CD14-positive monocyte (primary cell): ENCODE results near the gene ADAMTSL1. TPM values are rescaled to one million over a fixed set of nuclear protein-coding genes. Genes with fewer than 3 reads are reported as not detected.

Source experiments
- DNase-seq, 3 donors: peaks; one replicate each; pipeline ENCODE4 v3.0.0-alpha.2; 2011 to 2022
- H2AFZ ChIP-seq: 2 replicates; pipeline ENCODE4 v1.6.0; 2012; ENCODE audit warnings: mild to moderate bottlenecking, low read depth, low read length, inconsistent platforms; ENCODE audit not compliant: insufficient read depth, poor library complexity, severe bottlenecking
- H3K27ac ChIP-seq, 2 donors: 1 replicate in 1 of 2; 2 replicates in 1 of 2; pipeline ENCODE4 v1.5.1; 2012 to 2013; ENCODE audit warnings: low read length in 2 of 2, control low read depth in 1 of 2, inconsistent platforms in 1 of 2, low read depth in 1 of 2, mild to moderate bottlenecking in 1 of 2
- H3K27me3 ChIP-seq, 2 donors: one replicate each; pipeline versions ENCODE4 v1.6.0 to v1.6.1; 2011 to 2013; ENCODE audit warnings: low read length in 2 of 2; ENCODE audit not compliant: control insufficient read depth in 2 of 2, insufficient read depth in 2 of 2
- H3K36me3 ChIP-seq, 2 donors: replicated peaks in 1 of 2; 1 replicate in 1 of 2; 2 replicates in 1 of 2; pipeline versions ENCODE4 v1.5.1 to v1.6.1; 2012 to 2013; ENCODE audit warnings: low read length in 2 of 2, control low read depth in 1 of 2, inconsistent platforms in 1 of 2, mild to moderate bottlenecking in 1 of 2; ENCODE audit not compliant: insufficient read depth in 2 of 2, control insufficient read depth in 1 of 2
- H3K4me1 ChIP-seq, 2 donors: 1 replicate in 1 of 2; 2 replicates in 1 of 2; pipeline versions ENCODE4 v1.5.1 to v1.6.1; 2012 to 2013; ENCODE audit warnings: low read length in 2 of 2, control low read depth in 1 of 2, inconsistent platforms in 1 of 2, mild to moderate bottlenecking in 1 of 2, moderate library complexity in 1 of 2; ENCODE audit not compliant: insufficient read depth in 2 of 2, control insufficient read depth in 1 of 2
- H3K4me2 ChIP-seq: replicated peaks from 2 replicates; pipeline ENCODE3; 2012; ENCODE audit warnings: low read length, moderate library complexity, mild to moderate bottlenecking; ENCODE audit not compliant: poor library complexity, severe bottlenecking; ENCODE audit errors: extremely low read depth
- H3K4me3 ChIP-seq, 3 experiments: fragments of 200-600 bp in 1 of 3; sonication (generic) in 1 of 3; replicated peaks in 1 of 3; 1 replicate in 2 of 3; 2 replicates in 1 of 3; pipeline ENCODE4 v1.5.1; 2011 to 2013; ENCODE audit warnings: low read length in 3 of 3, mild to moderate bottlenecking in 3 of 3, control low read depth in 2 of 3, low read depth in 2 of 3, inconsistent platforms in 1 of 3, moderate library complexity in 1 of 3
- H3K79me2 ChIP-seq: 2 replicates; pipeline ENCODE4 v1.6.0; 2012; ENCODE audit warnings: mild to moderate bottlenecking, control low read depth, inconsistent platforms, low read length, moderate library complexity; ENCODE audit not compliant: insufficient read depth
- H3K9ac ChIP-seq: 2 replicates; pipeline ENCODE4 v1.6.0; 2017; ENCODE audit warnings: low read length, mild to moderate bottlenecking; ENCODE audit not compliant: insufficient read depth, poor library complexity, severe bottlenecking
- H3K9me3 ChIP-seq, 2 donors: replicated peaks in 1 of 2; 1 replicate in 1 of 2; 2 replicates in 1 of 2; pipeline versions ENCODE4 v1.5.1 to v1.6.1; 2012 to 2013; ENCODE audit warnings: low read length in 2 of 2, control low read depth in 1 of 2; ENCODE audit not compliant: control insufficient read depth in 1 of 2, insufficient read depth in 1 of 2
- H4K20me1 ChIP-seq: 2 replicates; pipeline ENCODE4 v1.6.0; 2012; ENCODE audit warnings: mild to moderate bottlenecking, low read length, control low read depth, moderate library complexity; ENCODE audit not compliant: insufficient read depth
- H3K27ac Mint-ChIP-seq, 7 donors: one replicate each; pipeline ENCODE4 v1.8.0; 2020; ENCODE audit warnings: mild to moderate bottlenecking in 7 of 7, mixed read lengths in 7 of 7, moderate library complexity in 6 of 7, inconsistent platforms in 2 of 7
- H3K27me3 Mint-ChIP-seq, 3 donors: one replicate each; pipeline ENCODE4 v1.8.0; 2021 to 2022; ENCODE audit warnings: low read depth in 3 of 3, mild to moderate bottlenecking in 3 of 3, mixed read lengths in 3 of 3, moderate library complexity in 3 of 3, inconsistent platforms in 1 of 3
- H3K36me3 Mint-ChIP-seq, 2 donors: one replicate each; pipeline ENCODE4 v1.8.0; 2020; ENCODE audit warnings: mixed read lengths in 2 of 2, inconsistent platforms in 1 of 2, mild to moderate bottlenecking in 1 of 2
- H3K4me1 Mint-ChIP-seq: one replicate; pipeline ENCODE4 v1.8.0; 2020; ENCODE audit warnings: mild to moderate bottlenecking, mixed read lengths
- H3K4me3 Mint-ChIP-seq, 2 donors: one replicate each; pipeline ENCODE4 v1.8.0; 2020; ENCODE audit warnings: mild to moderate bottlenecking in 2 of 2, mixed read lengths in 2 of 2, moderate library complexity in 1 of 2
- H3K9me3 Mint-ChIP-seq, 7 donors: one replicate each; pipeline ENCODE4 v1.8.0; 2020 to 2022; ENCODE audit warnings: mixed read lengths in 7 of 7, mild to moderate bottlenecking in 6 of 7, moderate library complexity in 6 of 7, inconsistent platforms in 2 of 7
- CTCF ChIP-seq: fragments of 200-600 bp; IDR thresholded peaks from one replicate; pipeline ENCODE4 v1.8.0; 2022; ENCODE audit warnings: antibody characterized with exemption, mild to moderate bottlenecking
- WGBS: methylation state at CpG from one replicate; pipeline ENCODE4 v1.1.5; 2013; ENCODE audit warnings: missing lambda C conversion rate; ENCODE audit not compliant: insufficient coverage; 5-methylcytosine and 5-hydroxymethylcytosine counted together
- intact Hi-C, 2 donors: fragments of 100-400 bp; cut with micrococcal nuclease; formaldehyde crosslinking; loops; one replicate each; pipeline versions ENCODE4 v1.15.0 to v1.15.1; 2023
- polyA plus RNA-seq, 3 donors: library from polyadenylated mRNA; depleted of rRNA in 1 of 3; unstranded in 2 of 3; stranded (reverse) in 1 of 3; fragments of 300-500 nt in 2 of 3; fragments of >200 nt in 1 of 3; fragmentation: Illumina TruSeq in 2 of 3; gene quantifications; 1 replicate in 2 of 3; 2 replicates in 1 of 3; pipeline ENCODE4 v1.2.3, GENCODE V29; 2012 to 2021

Gene ADAMTSL1
- polyA plus RNA-seq, 3 donors: not detected

GRCh38 chr9:18605766-18606180 is 131.8 kb downstream of the ADAMTSL1 start:
- Histone ChIP-seq H3K79me2 (no peaks in the 10 kb centered on the region), H3K4me2 (no peak overlapping the region)
- intact Hi-C loops: no loop called here

DNA sequence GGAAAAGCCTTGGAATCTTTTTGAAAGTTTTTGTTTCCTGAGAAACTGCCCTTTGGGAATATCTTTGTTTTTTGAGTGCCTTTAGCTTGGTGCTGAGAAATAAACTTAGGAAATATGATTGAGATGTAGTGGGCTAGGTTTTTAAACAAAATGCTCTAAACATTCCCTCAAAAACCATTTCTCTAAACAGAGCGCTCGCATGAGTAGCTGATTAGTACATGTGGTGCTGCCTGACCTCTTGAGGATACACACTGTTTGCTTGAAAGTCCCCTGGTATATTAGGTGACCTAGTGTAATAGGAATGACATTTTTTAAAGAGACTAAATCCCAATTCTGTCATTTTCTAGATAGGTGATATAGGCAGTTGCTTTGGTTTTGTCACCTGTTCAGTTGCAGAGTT is 132.3 kb downstream of the ADAMTSL1 start:
- H3K4me3 Mint-ChIP-seq: no peak overlapping the region
- no peaks in the 10 kb centered on the region for H3K36me3 ChIP-seq
- no peak overlapping the region for H3K4me3 ChIP-seq
- no peak for TF ChIP-seq CTCF
- no peaks in the 10 kb centered on the region for H3K27me3 Mint-ChIP-seq
- H3K9me3 ChIP-seq: no peaks in the 10 kb centered on the region
- DNase-seq: no peak
- no peaks in the 10 kb centered on the region for H3K4me1 ChIP-seq
- no peak overlapping the region for H3K27ac Mint-ChIP-seq
- no peaks in the 10 kb centered on the region for H4K20me1 ChIP-seq
- no peaks in the 10 kb centered on the region for H3K27me3 ChIP-seq
- no peaks in the 10 kb centered on the region for H3K36me3 Mint-ChIP-seq
- H2AFZ ChIP-seq: no peak overlapping the region
- H3K9ac ChIP-seq: no peak overlapping the region
- H3K9me3 Mint-ChIP-seq: peaks cover 0 to 4% (median 0%) of the 10 kb centered on the region in 7 donors
- H3K27ac ChIP-seq: no peak overlapping the region
- no peaks in the 10 kb centered on the region for H3K4me1 Mint-ChIP-seq
- no peaks in the 10 kb centered on the region for H3K79me2 ChIP-seq
- no CpG with 5 or more reads among the region's 2 CpGs for WGBS
- no peak overlapping the region for H3K4me2 ChIP-seq
- intact Hi-C loops: no loop called here

More at GRCh38 chr9:18605766-18606180, 131.8 kb downstream of the ADAMTSL1 start:
- Histone ChIP-seq H4K20me1 (no peaks in the 10 kb centered on the region), H3K4me1 (no peaks in the 10 kb centered on the region), H3K36me3 (no peaks in the 10 kb centered on the region), H3K9ac (no peak overlapping the region), H3K27ac (no peak overlapping the region), H3K4me3 (no peak overlapping the region), H3K27me3 (no peaks in the 10 kb centered on the region), H3K9me3 (no peaks in the 10 kb centered on the region), H2AFZ (no peak overlapping the region)
- DNase-seq: no peak
- H3K27ac Mint-ChIP-seq: no peak overlapping the region
- H3K9me3 Mint-ChIP-seq: peaks cover 0 to 4% (median 0%) of the 10 kb centered on the region in 7 donors
- H3K4me1 Mint-ChIP-seq: no peaks in the 10 kb centered on the region
- WGBS: 96% methylated on average over 5 of the region's 6 CpGs
- no peaks in the 10 kb centered on the region for H3K36me3 Mint-ChIP-seq
- no peak overlapping the region for H3K4me3 Mint-ChIP-seq
- H3K27me3 Mint-ChIP-seq: no peaks in the 10 kb centered on the region
- TF ChIP-seq CTCF: no peak
